Endothelial cell (in vitro differentiated cells): Measurements from ENCODE around the gene CCNG1. TPM values are rescaled to one million over a fixed set of nuclear protein-coding genes. Genes with fewer than 3 reads are reported as not detected.

ENCODE experiments used
- DNase-seq: peaks from one replicate; pipeline ENCODE4 v3.0.0; 2021; ENCODE audit warnings: low spot score
- H3K27ac Mint-ChIP-seq: one replicate; pipeline ENCODE4 v1.8.0; 2021; ENCODE audit warnings: mixed read lengths, inconsistent platforms; ENCODE audit not compliant: unreplicated experiment
- H3K27me3 Mint-ChIP-seq: one replicate; pipeline ENCODE4 v1.8.0; 2021; ENCODE audit warnings: mild to moderate bottlenecking, moderate library complexity, mixed read lengths, inconsistent platforms; ENCODE audit not compliant: unreplicated experiment
- H3K36me3 Mint-ChIP-seq: one replicate; pipeline ENCODE4 v1.8.0; 2021; ENCODE audit warnings: mild to moderate bottlenecking, low read depth, mixed read lengths, inconsistent platforms; ENCODE audit not compliant: unreplicated experiment
- H3K4me1 Mint-ChIP-seq: one replicate; pipeline ENCODE4 v1.8.0; 2021; ENCODE audit warnings: mild to moderate bottlenecking, mixed read lengths, inconsistent platforms; ENCODE audit not compliant: unreplicated experiment
- H3K4me3 Mint-ChIP-seq: one replicate; pipeline ENCODE4 v1.8.0; 2021; ENCODE audit warnings: mild to moderate bottlenecking, mixed read lengths, inconsistent platforms; ENCODE audit not compliant: unreplicated experiment
- H3K9me3 Mint-ChIP-seq: one replicate; pipeline ENCODE4 v1.8.0; 2021; ENCODE audit warnings: mixed read lengths, inconsistent platforms; ENCODE audit not compliant: unreplicated experiment
- CTCF ChIP-seq: fragments of 200-600 bp; sonication (generic); IDR thresholded peaks from one replicate; pipeline ENCODE4 v1.5.0; 2021; ENCODE audit warnings: antibody characterized with exemption; ENCODE audit not compliant: unreplicated experiment
- total RNA-seq: library from RNA; stranded (reverse); fragmentation: NEBNext Ultra II Directional; extraction: Animal tissue kit (Norgen Biotek cat#: 25700); gene quantifications from one replicate; pipeline ENCODE4 v1.2.1, GENCODE V29; 2021; ENCODE audit not compliant: unreplicated experiment

CCNG1 gene
- total RNA-seq, 1 donor from 2014 or later: 360 TPM

- Mint-ChIP-seq H3K27ac (no peak overlapping the region), H3K27me3 (peaks cover 2% of the 10 kb centered on the region), H3K4me1 (peaks cover 9% of the 10 kb centered on the region), H3K4me3 (no peak overlapping the region), H3K9me3 (peaks cover 4% of the 10 kb centered on the region), H3K36me3 (peaks cover 10% of the 10 kb centered on the region)
- TF ChIP-seq CTCF: no peak
- DNase-seq: no peak
These were observed 18.7 kb downstream of the CCNG1 start for GRCh38 chr5:163456029-163456589.

- H3K4me3 Mint-ChIP-seq: no peak overlapping the region
- DNase-seq: no peak
- peaks cover 4% of the 10 kb centered on the region for H3K9me3 Mint-ChIP-seq
- peaks cover 9% of the 10 kb centered on the region for H3K4me1 Mint-ChIP-seq
- peaks cover 2% of the 10 kb centered on the region for H3K27me3 Mint-ChIP-seq
- peaks cover 7% of the 10 kb centered on the region for H3K36me3 Mint-ChIP-seq
- H3K27ac Mint-ChIP-seq: no peak overlapping the region
- TF ChIP-seq CTCF: no peak
These were observed 19.4 kb downstream of the CCNG1 start for GRCh38 chr5:163456840-163457239.

- DNase-seq: no peak
- peaks cover 2% of the 10 kb centered on the region for H3K27me3 Mint-ChIP-seq
- peak overlapping the region; percentile 81 for H3K27ac Mint-ChIP-seq
- H3K4me3 Mint-ChIP-seq: peak overlapping the region; percentile 97
- H3K4me1 Mint-ChIP-seq: peaks cover 9% of the 10 kb centered on the region
- TF ChIP-seq CTCF: no peak
- H3K36me3 Mint-ChIP-seq: peaks cover 7% of the 10 kb centered on the region
- peaks cover 4% of the 10 kb centered on the region for H3K9me3 Mint-ChIP-seq
These were observed 21.5 kb downstream of the CCNG1 start for GRCh38 chr5:163458778-163459385.

DNA sequence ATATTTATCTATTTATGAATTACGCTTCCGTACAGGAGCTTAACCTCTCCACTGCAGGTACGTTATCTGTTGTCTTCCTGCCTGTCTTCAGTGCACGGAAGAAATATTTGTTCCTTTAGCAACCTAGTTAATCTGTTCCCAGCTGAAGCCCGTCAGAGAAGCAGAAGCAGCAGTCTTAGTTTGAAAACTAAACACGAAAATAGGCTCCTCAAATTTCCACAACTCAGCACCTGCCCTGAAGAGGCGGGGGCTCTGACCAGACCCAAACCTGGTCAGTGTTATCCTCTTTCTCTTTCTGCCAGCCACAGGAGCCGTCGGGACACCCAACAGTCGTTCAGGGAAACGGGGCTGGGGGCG lies 22.0 kb downstream of the CCNG1 start:
- TF ChIP-seq CTCF: no peak
- no peak for DNase-seq
- Mint-ChIP-seq H3K36me3 (peaks cover 7% of the 10 kb centered on the region), H3K4me1 (peaks cover 9% of the 10 kb centered on the region), H3K27ac (peak overlapping the region; percentile 81), H3K4me3 (peak overlapping the region; percentile 97), H3K27me3 (peaks cover 2% of the 10 kb centered on the region), H3K9me3 (peaks cover 4% of the 10 kb centered on the region)

DNA sequence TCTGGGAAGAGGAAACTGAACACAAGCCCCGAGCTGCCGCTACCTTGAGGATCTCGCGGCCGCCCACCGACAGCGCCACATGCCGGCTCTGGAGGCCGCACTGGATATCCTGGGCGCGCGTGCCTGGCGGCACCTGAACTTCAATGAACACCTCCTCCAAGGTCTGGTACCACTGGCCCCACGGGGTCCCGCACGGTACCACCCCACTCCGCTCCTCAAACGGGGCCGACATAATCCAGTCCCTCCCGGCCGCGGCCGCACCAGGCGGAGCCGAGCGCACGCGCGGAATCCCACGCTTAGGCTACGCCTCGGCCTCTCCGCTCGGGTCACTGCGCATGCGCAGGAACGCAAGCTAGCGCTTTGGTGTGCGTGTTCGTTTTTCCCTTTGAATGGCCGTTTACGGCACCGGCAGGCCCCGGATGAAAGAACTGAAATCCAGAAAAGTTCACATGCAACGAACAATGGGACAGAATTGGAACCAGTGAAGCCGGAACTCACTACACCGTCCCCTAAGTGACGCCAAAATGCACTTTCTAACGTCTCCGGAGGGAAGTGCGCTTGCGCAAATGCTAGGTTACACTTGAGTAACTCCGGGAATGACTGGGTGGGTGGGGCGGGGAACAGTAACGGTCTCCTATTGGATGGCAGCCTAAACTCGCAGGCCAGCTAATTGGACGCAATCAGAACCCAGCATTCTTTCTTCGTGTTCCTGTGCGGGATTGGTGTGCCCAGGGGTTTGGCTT lies 22.6 kb downstream of the CCNG1 start, which contains the start of gene NUDCD2:
Gene NUDCD2, minus strand, starts transcription at position 284 of the 743 bp plus-strand sequence. Its CDS starts 52 bp downstream, at position 232.
- Mint-ChIP-seq H3K4me3 (peak within 1 kb of the TSS; percentile 97), H3K27ac (peak within 1 kb of the TSS; percentile 81), H3K36me3 (peaks cover 3% of the 10 kb centered on the region), H3K9me3 (peaks cover 3% of the 10 kb centered on the region), H3K27me3 (peaks cover 2% of the 10 kb centered on the region), H3K4me1 (peaks cover 9% of the 10 kb centered on the region)
- no peak for TF ChIP-seq CTCF
- peak; percentile 94 for DNase-seq
